ENCODE results near the gene LRRFIP2.

DNA sequence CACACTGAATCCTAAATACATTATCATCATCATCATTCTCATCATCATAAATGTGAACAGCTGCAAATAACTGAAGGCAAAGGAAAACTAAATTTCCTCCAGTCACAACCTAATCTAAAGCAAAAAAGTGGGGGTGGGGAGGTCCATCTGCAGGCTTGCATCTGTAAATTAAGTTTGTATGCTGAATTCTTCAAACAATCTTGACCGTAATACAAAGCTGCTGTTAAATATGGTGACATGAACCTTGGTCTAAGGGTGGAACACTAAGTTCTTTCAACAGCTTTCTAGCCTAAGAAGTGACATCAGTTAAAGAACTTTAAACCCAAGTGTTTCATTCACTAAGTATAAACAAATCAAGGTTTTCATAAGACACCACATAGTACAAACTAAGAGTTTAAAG is 4.3 kb downstream of the LRRFIP2 start:
- TF ChIP-seq POLR2A (IDR thresholded peaks at IDR 0.05) (no peak), EP300 (IDR thresholded peaks at IDR 0.05) (no peak)
- TF ChIP-seq, protein P1, sequence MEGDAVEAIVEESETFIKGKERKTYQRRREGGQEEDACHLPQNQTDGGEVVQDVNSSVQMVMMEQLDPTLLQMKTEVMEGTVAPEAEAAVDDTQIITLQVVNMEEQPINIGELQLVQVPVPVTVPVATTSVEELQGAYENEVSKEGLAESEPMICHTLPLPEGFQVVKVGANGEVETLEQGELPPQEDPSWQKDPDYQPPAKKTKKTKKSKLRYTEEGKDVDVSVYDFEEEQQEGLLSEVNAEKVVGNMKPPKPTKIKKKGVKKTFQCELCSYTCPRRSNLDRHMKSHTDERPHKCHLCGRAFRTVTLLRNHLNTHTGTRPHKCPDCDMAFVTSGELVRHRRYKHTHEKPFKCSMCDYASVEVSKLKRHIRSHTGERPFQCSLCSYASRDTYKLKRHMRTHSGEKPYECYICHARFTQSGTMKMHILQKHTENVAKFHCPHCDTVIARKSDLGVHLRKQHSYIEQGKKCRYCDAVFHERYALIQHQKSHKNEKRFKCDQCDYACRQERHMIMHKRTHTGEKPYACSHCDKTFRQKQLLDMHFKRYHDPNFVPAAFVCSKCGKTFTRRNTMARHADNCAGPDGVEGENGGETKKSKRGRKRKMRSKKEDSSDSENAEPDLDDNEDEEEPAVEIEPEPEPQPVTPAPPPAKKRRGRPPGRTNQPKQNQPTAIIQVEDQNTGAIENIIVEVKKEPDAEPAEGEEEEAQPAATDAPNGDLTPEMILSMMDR (IDR thresholded peaks at IDR 0.05) = no peak

Measured in ovary (tissue), 3 donors.